H7 (cell line): Measurements from ENCODE around the gene RPUSD4. TPM values are rescaled to one million over a fixed set of nuclear protein-coding genes. Genes with fewer than 3 reads are reported as not detected.
A peak's percentile ranks its signal among the peaks of the same experiment; 100 is the strongest.

Source experiments
- DNase-seq: peaks from one replicate; pipeline ENCODE4 v3.0.0; 2012
- H3K27me3 ChIP-seq: 2 replicates; pipeline ENCODE4 v1.6.0; 2011; ENCODE audit warnings: mild to moderate bottlenecking, low read length; ENCODE audit not compliant: control insufficient read depth, insufficient read depth
- H3K36me3 ChIP-seq: replicated peaks from 2 replicates; pipeline ENCODE4 v1.5.1; 2011; ENCODE audit warnings: low read length; ENCODE audit not compliant: control insufficient read depth, insufficient read depth
- H3K4me3 ChIP-seq: 2 replicates; pipeline ENCODE4 v1.5.1; 2011; ENCODE audit warnings: low read depth, mild to moderate bottlenecking, control low read depth, low read length, moderate library complexity; ENCODE audit not compliant: insufficient read depth
- total RNA-seq: library from RNA; depleted of rRNA; stranded (reverse); fragments of >200 nt; shearing (Covaris generic); gene quantifications from 2 replicates; pipeline ENCODE4 v1.2.3, GENCODE V29; 2014

RPUSD4 gene
- total RNA-seq, 1 experiment from 2014 or later: 41.5 TPM

- H3K27me3 ChIP-seq: no peaks in the 10 kb centered on the region
- no peak overlapping the region for H3K4me3 ChIP-seq
- peaks cover 31% of the 10 kb centered on the region for H3K36me3 ChIP-seq
- no peak for DNase-seq
These were observed 16.3 kb downstream of the RPUSD4 start for GRCh38 chr11:126195119-126195518.

GRCh38 chr11:126194121-126194543 is 17.3 kb downstream of the RPUSD4 start:
- Histone ChIP-seq H3K36me3 (peaks cover 28% of the 10 kb centered on the region), H3K4me3 (no peak overlapping the region), H3K27me3 (no peaks in the 10 kb centered on the region)
- peak; percentile 82 for DNase-seq

GRCh38 chr11:126193038-126193478 is 18.4 kb downstream of the RPUSD4 start:
- H3K27me3 ChIP-seq: no peaks in the 10 kb centered on the region
- H3K36me3 ChIP-seq: peaks cover 21% of the 10 kb centered on the region
- peak; percentile 34 for DNase-seq
- no peak overlapping the region for H3K4me3 ChIP-seq

GRCh38 chr11:126192361-126192760 is 19.1 kb downstream of the RPUSD4 start:
- Histone ChIP-seq H3K36me3 (peaks cover 14% of the 10 kb centered on the region), H3K4me3 (no peak overlapping the region), H3K27me3 (no peaks in the 10 kb centered on the region)
- no peak for DNase-seq

- Histone ChIP-seq H3K27me3 (no peaks in the 10 kb centered on the region), H3K36me3 (peaks cover 13% of the 10 kb centered on the region), H3K4me3 (no peak overlapping the region)
- DNase-seq: no peak
These were observed 19.9 kb downstream of the RPUSD4 start for GRCh38 chr11:126191379-126192073.

- no peak for DNase-seq
- Histone ChIP-seq H3K36me3 (peaks cover 11% of the 10 kb centered on the region), H3K4me3 (no peak overlapping the region), H3K27me3 (no peaks in the 10 kb centered on the region)
These were observed 20.7 kb downstream of the RPUSD4 start for GRCh38 chr11:126190792-126191191.

- no peak overlapping the region for H3K4me3 ChIP-seq
These were observed 22.1 kb downstream of the RPUSD4 start for GRCh38 chr11:126189109-126189929.

GRCh38 chr11:126188332-126189108 is 22.9 kb downstream of the RPUSD4 start:
- no peaks in the 10 kb centered on the region for H3K27me3 ChIP-seq
- H3K4me3 ChIP-seq: no peak overlapping the region
- H3K36me3 ChIP-seq: peaks cover 12% of the 10 kb centered on the region
- peak; percentile 56 for DNase-seq

More at GRCh38 chr11:126189109-126189929, 22.1 kb downstream of the RPUSD4 start:
- Histone ChIP-seq H3K36me3 (peaks cover 12% of the 10 kb centered on the region), H3K27me3 (no peaks in the 10 kb centered on the region)
- no peak for DNase-seq

DNA sequence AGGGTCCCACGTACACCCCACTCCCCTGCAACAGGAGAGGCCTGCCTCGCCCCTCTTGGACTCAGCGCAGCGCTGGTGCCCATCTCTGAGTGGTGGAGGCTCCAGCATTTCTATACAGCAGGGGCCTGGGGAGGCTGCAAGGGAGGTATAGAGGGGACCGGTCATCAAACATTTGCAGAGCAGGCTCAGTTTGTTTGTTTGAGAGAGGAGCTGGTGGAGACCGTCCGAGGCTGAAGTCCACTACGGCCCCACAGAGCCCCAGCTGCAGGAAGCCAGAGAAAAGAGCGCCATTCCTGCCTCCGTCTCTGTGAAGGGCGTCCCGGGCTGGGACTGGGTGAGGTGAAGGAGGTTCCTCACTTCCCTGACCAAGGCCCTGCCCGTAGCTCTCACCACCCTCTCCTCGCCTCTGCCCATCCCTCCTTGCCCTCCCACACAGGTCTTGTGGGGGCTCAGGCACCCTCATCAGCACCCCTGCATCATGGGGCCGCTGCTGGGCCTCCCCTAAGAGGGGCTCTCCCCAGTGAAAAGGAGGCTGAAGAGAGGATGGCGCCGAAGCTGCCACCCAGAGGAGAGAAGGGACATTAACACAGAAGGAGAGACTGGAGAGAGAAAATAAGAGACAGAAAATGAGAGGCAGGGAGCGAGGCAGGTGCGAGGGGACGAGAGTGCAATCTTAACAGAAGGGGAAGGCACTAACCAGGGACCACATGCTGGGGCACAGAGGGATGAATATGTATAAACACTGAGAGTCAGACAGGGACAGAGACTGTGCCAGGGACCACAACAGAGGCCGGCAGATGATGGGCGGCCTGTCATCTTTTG is 24.5 kb downstream of the RPUSD4 start:
- Histone ChIP-seq H3K36me3 (peaks cover 11% of the 10 kb centered on the region), H3K4me3 (no peak overlapping the region), H3K27me3 (no peaks in the 10 kb centered on the region)
- peak; percentile 85 for DNase-seq

DNA sequence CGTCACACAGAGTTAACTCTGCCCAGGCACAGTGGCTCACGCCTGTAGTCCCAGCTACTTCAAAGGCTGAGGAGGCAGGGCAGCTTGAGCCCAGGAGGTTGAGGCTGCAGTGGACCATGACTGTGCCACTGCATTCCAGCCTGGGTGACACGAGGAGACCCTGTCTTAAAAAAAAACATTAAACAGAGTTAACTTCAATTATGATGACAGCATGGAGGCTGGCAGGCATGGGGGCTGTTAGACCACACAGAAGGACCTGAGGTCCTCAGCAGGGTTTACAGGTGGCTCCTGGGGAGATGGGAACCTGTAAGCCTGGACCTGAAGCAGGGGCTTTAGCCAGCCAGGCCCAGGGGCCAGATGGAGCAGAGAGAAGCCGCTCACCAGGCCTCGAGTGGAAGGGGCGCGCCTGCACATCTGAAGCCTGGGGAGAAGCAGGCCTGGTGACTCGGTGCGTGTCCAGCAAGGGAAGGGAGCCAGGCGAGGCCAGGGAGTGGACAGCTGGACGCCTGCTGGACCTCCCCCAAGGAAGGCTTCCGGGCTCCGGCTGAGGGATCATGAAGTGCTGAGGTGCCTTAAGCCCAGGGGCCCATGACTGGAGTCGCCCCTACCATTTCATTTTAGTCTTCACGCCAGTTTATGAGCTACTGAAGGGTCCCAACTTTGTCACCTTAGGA is 25.3 kb downstream of the RPUSD4 start:
- DNase-seq: peak; percentile 41
- Histone ChIP-seq H3K36me3 (peaks cover 5% of the 10 kb centered on the region), H3K27me3 (no peaks in the 10 kb centered on the region), H3K4me3 (no peak overlapping the region)

GRCh38 chr11:126185259-126186024 is 26.0 kb downstream of the RPUSD4 start:
- Histone ChIP-seq H3K27me3 (no peaks in the 10 kb centered on the region), H3K36me3 (peaks cover 2% of the 10 kb centered on the region), H3K4me3 (no peak overlapping the region)
- peak; percentile 57 for DNase-seq

GRCh38 chr11:126182787-126183445 is 28.5 kb downstream of the RPUSD4 start:
- Histone ChIP-seq H3K4me3 (no peak overlapping the region), H3K27me3 (no peaks in the 10 kb centered on the region), H3K36me3 (peaks cover 2% of the 10 kb centered on the region)
- peak; percentile 16 for DNase-seq
